Activated naive CD4-positive, alpha-beta T cell treated with anti-CD3 and anti-CD28 coated beads for 36 hours (primary cell): ENCODE measurements around the gene CAPSL. TPM values are rescaled to one million over a fixed set of nuclear protein-coding genes. Genes with fewer than 3 reads are reported as not detected.

Experiments used
- CTCF ChIA-PET: fragments of 350-600 bp; sonication (Branson Sonifier 250); formaldehyde crosslinking; loops from one replicate; lab custom pipeline; 2021; ENCODE audit warnings: antibody characterized with exemption; lab: Charles Lee
- DNase-seq: peaks from one replicate; pipeline ENCODE4 v3.0.0-alpha.2; 2020
- H3K27ac Mint-ChIP-seq: one replicate; pipeline ENCODE4 v1.8.0; 2021; ENCODE audit warnings: mild to moderate bottlenecking, mixed read lengths
- H3K27me3 Mint-ChIP-seq: one replicate; pipeline ENCODE4 v1.8.0; 2021; ENCODE audit warnings: low read depth, mixed read lengths
- H3K36me3 Mint-ChIP-seq: one replicate; pipeline ENCODE4 v1.8.0; 2021; ENCODE audit warnings: low read depth, mixed read lengths
- H3K4me1 Mint-ChIP-seq: one replicate; pipeline ENCODE4 v1.8.0; 2021; ENCODE audit warnings: low read depth, mixed read lengths
- H3K4me3 Mint-ChIP-seq: one replicate; pipeline ENCODE4 v1.8.0; 2021; ENCODE audit warnings: mild to moderate bottlenecking, moderate library complexity, mixed read lengths
- H3K9me3 Mint-ChIP-seq: one replicate; pipeline ENCODE4 v1.8.0; 2021; ENCODE audit warnings: mixed read lengths
- intact Hi-C: fragments of 100-400 bp; cut with micrococcal nuclease; formaldehyde crosslinking; loops from one replicate; pipeline ENCODE4 v1.15.1; 2023
- total RNA-seq, 2 experiments: library from RNA; stranded (reverse); gene quantifications; one replicate each; pipeline ENCODE4 v1.2.3, GENCODE V29; 2021

CAPSL gene
- total RNA-seq, 2 experiments from 2014 or later, result 1.8 TPM

GRCh38 chr5:35887321-35888100, 50.9 kb downstream of the CAPSL start:
- intact Hi-C loops, result no loop called here

GRCh38 chr5:35886381-35886780, 52.0 kb downstream of the CAPSL start:
- intact Hi-C loops, result no loop called here
- Mint-ChIP-seq H3K4me1 (peaks cover 31% of the 10 kb centered on the region), H3K27ac (no peak overlapping the region), H3K4me3 (no peak overlapping the region), H3K36me3 (peaks cover 7% of the 10 kb centered on the region), H3K9me3 (no peaks in the 10 kb centered on the region), H3K27me3 (no peaks in the 10 kb centered on the region)
- CTCF ChIA-PET, result no interaction called here
- no peak for DNase-seq

More at GRCh38 chr5:35887321-35888100, 50.9 kb downstream of the CAPSL start:
- H3K36me3 Mint-ChIP-seq, result peaks cover 7% of the 10 kb centered on the region
- no peak overlapping the region for H3K27ac Mint-ChIP-seq
- H3K4me3 Mint-ChIP-seq, result no peak overlapping the region
- CTCF ChIA-PET, result interaction anchor here (0.9 to 1.5 kb wide), 3 partner anchors 21 to 236 kb away, joined by 3 to 6 read pairs (median 4); no protein-coding TSS in a partner anchor
- DNase-seq, result no peak
- no peaks in the 10 kb centered on the region for H3K27me3 Mint-ChIP-seq
- peaks cover 23% of the 10 kb centered on the region for H3K4me1 Mint-ChIP-seq
- H3K9me3 Mint-ChIP-seq, result no peaks in the 10 kb centered on the region

GRCh38 chr5:35884773-35885172, 53.6 kb downstream of the CAPSL start:
- CTCF ChIA-PET, result interaction anchor here (0.9 to 1.0 kb wide), 2 partner anchors 22 to 33 kb away, joined by 3 to 4 read pairs; no protein-coding TSS in a partner anchor
- Mint-ChIP-seq H3K27me3 (no peaks in the 10 kb centered on the region), H3K9me3 (no peaks in the 10 kb centered on the region), H3K4me1 (peaks cover 45% of the 10 kb centered on the region), H3K27ac (no peak overlapping the region), H3K36me3 (peaks cover 11% of the 10 kb centered on the region), H3K4me3 (no peak overlapping the region)
- DNase-seq, result no peak
- intact Hi-C loops, result loop anchor here (1.0 kb wide), 5 partner anchors 20 to 48 kb away; no protein-coding TSS in a partner anchor

- H3K27me3 Mint-ChIP-seq, result no peaks in the 10 kb centered on the region
- intact Hi-C loops, result loop anchor here (1.0 kb wide), 5 partner anchors 20 to 48 kb away; no protein-coding TSS in a partner anchor
- no peaks in the 10 kb centered on the region for H3K9me3 Mint-ChIP-seq
- DNase-seq, result peak; percentile 60
- H3K27ac Mint-ChIP-seq, result peak overlapping the region; percentile 93
- CTCF ChIA-PET, result interaction anchor here (1.0 kb wide), 1 partner anchor 33 kb away, joined by 3 read pairs; no protein-coding TSS in a partner anchor
- H3K4me1 Mint-ChIP-seq, result peaks cover 48% of the 10 kb centered on the region
- H3K4me3 Mint-ChIP-seq, result peak overlapping the region; percentile 25
- peaks cover 12% of the 10 kb centered on the region for H3K36me3 Mint-ChIP-seq
Observed at GRCh38 chr5:35884191-35884769, 54.1 kb downstream of the CAPSL start.

- Mint-ChIP-seq H3K4me1 (peaks cover 72% of the 10 kb centered on the region), H3K27me3 (no peaks in the 10 kb centered on the region), H3K27ac (peak overlapping the region; percentile 25), H3K9me3 (no peaks in the 10 kb centered on the region), H3K4me3 (no peak overlapping the region), H3K36me3 (peaks cover 31% of the 10 kb centered on the region)
- no peak for DNase-seq
- CTCF ChIA-PET, result interaction anchor here (0.6 to 4.0 kb wide), 12 partner anchors 11 to 846 kb away, joined by 3 to 15 read pairs (median 4); no protein-coding TSS in a partner anchor
- intact Hi-C loops, result no loop called here
Observed at GRCh38 chr5:35881758-35882157, 56.7 kb downstream of the CAPSL start.

- H3K27me3 Mint-ChIP-seq, result no peaks in the 10 kb centered on the region
- intact Hi-C loops, result no loop called here
- no peak for DNase-seq
- peak overlapping the region; percentile 68 for H3K27ac Mint-ChIP-seq
- CTCF ChIA-PET, result interaction anchor here (0.7 to 4.0 kb wide), 10 partner anchors 9 to 229 kb away, joined by 3 to 15 read pairs (median 6); no protein-coding TSS in a partner anchor
- no peak overlapping the region for H3K4me3 Mint-ChIP-seq
- peaks cover 87% of the 10 kb centered on the region for H3K4me1 Mint-ChIP-seq
- no peaks in the 10 kb centered on the region for H3K9me3 Mint-ChIP-seq
- H3K36me3 Mint-ChIP-seq, result peaks cover 47% of the 10 kb centered on the region
Observed at GRCh38 chr5:35880156-35880555, 58.3 kb downstream of the CAPSL start.

GRCh38 chr5:35879649-35880048, 58.8 kb downstream of the CAPSL start:
- Mint-ChIP-seq H3K4me3 (no peak overlapping the region), H3K4me1 (peaks cover 90% of the 10 kb centered on the region), H3K27me3 (no peaks in the 10 kb centered on the region), H3K27ac (peak overlapping the region; percentile 64), H3K36me3 (peaks cover 52% of the 10 kb centered on the region), H3K9me3 (no peaks in the 10 kb centered on the region)
- no peak for DNase-seq
- CTCF ChIA-PET, result interaction anchor here (1.0 to 4.0 kb wide), 8 partner anchors 9 to 228 kb away, joined by 3 to 15 read pairs (median 7); no protein-coding TSS in a partner anchor
- intact Hi-C loops, result no loop called here

GRCh38 chr5:35879096-35879495, 59.3 kb downstream of the CAPSL start:
- intact Hi-C loops, result no loop called here
- H3K4me3 Mint-ChIP-seq, result no peak overlapping the region
- H3K4me1 Mint-ChIP-seq, result peaks cover 90% of the 10 kb centered on the region
- peak overlapping the region; percentile 64 for H3K27ac Mint-ChIP-seq
- peaks cover 57% of the 10 kb centered on the region for H3K36me3 Mint-ChIP-seq
- DNase-seq, result peak; percentile 20
- H3K9me3 Mint-ChIP-seq, result no peaks in the 10 kb centered on the region
- no peaks in the 10 kb centered on the region for H3K27me3 Mint-ChIP-seq
- CTCF ChIA-PET, result interaction anchor here (1.7 to 2.3 kb wide), 3 partner anchors 22 to 228 kb away, joined by 7 to 10 read pairs (median 7); no protein-coding TSS in a partner anchor

GRCh38 chr5:35878079-35878478, 60.3 kb downstream of the CAPSL start:
- intact Hi-C loops, result no loop called here
- peak overlapping the region; percentile 88 for H3K27ac Mint-ChIP-seq
- no peak for DNase-seq
- no peaks in the 10 kb centered on the region for H3K27me3 Mint-ChIP-seq
- CTCF ChIA-PET, result no interaction called here
- peaks cover 64% of the 10 kb centered on the region for H3K36me3 Mint-ChIP-seq
- H3K9me3 Mint-ChIP-seq, result no peaks in the 10 kb centered on the region
- no peak overlapping the region for H3K4me3 Mint-ChIP-seq
- peaks cover 90% of the 10 kb centered on the region for H3K4me1 Mint-ChIP-seq

- CTCF ChIA-PET, result no interaction called here
- H3K4me3 Mint-ChIP-seq, result no peak overlapping the region
- intact Hi-C loops, result loop anchor here (1.0 to 2.0 kb wide), 2 partner anchors 27 to 48 kb away; no protein-coding TSS in a partner anchor
Observed at GRCh38 chr5:35877655-35878054, 60.8 kb downstream of the CAPSL start.

GRCh38 chr5:35876922-35877321, 61.5 kb downstream of the CAPSL start:
- Mint-ChIP-seq H3K36me3 (peaks cover 66% of the 10 kb centered on the region), H3K9me3 (no peaks in the 10 kb centered on the region), H3K27ac (peak overlapping the region; percentile 88), H3K4me3 (no peak overlapping the region), H3K27me3 (no peaks in the 10 kb centered on the region), H3K4me1 (peaks cover 85% of the 10 kb centered on the region)
- intact Hi-C loops, result loop anchor here (1.0 to 2.0 kb wide), 2 partner anchors 28 to 48 kb away; no protein-coding TSS in a partner anchor
- CTCF ChIA-PET, result interaction anchor here (1.6 kb wide), 1 partner anchor 50 kb away, joined by 4 read pairs; no protein-coding TSS in a partner anchor
- DNase-seq, result peak; percentile 43

More at GRCh38 chr5:35877655-35878054, 60.8 kb downstream of the CAPSL start:
- Mint-ChIP-seq H3K27ac (peak overlapping the region; percentile 88), H3K27me3 (no peaks in the 10 kb centered on the region), H3K9me3 (no peaks in the 10 kb centered on the region), H3K4me1 (peaks cover 89% of the 10 kb centered on the region), H3K36me3 (peaks cover 63% of the 10 kb centered on the region)
- DNase-seq, result no peak

- Mint-ChIP-seq H3K27ac (peak overlapping the region; percentile 88), H3K36me3 (peaks cover 71% of the 10 kb centered on the region), H3K4me1 (peaks cover 88% of the 10 kb centered on the region), H3K9me3 (no peaks in the 10 kb centered on the region), H3K27me3 (no peaks in the 10 kb centered on the region), H3K4me3 (no peak overlapping the region)
- CTCF ChIA-PET, result interaction anchor here (1.6 kb wide), 1 partner anchor 50 kb away, joined by 4 read pairs; no protein-coding TSS in a partner anchor
- no peak for DNase-seq
- intact Hi-C loops, result loop anchor here (2.0 kb wide), 1 partner anchor 28 kb away; no protein-coding TSS in a partner anchor
Observed at GRCh38 chr5:35876454-35876853, 62.0 kb downstream of the CAPSL start.
